Hematopoietic multipotent progenitor cell treated with erythropoietin and hydrocortisone succinate and interleukin-3 and kit ligand, for 6 days (in vitro differentiated cells): ENCODE data around the gene LDLRAD3.

Source experiments
- DNase-seq: peaks from one replicate; pipeline ENCODE4 v3.0.0-alpha.2; 2015

The LDLRAD3 gene

DNA sequence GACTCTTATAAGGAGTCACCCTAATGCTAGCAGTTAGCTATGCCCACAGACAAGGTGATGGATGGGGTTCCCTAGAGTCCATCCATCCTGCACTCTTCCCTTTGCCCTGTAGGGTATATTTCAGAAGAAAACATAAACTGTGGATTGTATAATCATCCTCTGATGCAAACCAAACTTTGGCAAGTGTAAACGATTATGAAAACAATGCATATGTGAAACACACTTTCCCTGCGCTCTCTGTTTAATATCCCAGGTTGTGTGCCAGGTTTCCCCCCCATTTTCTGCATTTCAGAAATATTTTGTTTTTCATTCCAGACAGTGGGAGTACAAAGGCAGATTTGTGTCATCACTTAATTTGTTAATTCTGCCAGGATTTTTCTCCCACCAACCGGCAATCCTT, 110.0 kb downstream of the LDLRAD3 start:
- DNase-seq, result no peak

DNA sequence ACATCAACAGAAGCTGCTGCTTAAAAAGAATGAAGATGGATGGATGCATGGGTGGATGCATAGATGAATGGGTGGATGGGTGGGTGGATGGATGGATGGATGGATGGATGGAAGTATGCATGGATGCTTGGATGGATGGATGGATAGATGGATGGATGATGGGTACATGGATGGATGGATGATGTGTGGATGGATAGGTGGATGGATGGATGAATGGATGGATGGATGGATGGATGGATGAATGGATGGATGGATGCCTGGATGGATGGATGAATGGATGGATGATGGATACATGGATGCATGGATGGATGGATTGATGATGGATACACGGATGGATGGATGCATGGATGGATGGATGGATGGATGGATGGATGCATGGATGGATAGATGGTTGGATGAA, 110.8 kb downstream of the LDLRAD3 start:
- no peak for DNase-seq

DNA sequence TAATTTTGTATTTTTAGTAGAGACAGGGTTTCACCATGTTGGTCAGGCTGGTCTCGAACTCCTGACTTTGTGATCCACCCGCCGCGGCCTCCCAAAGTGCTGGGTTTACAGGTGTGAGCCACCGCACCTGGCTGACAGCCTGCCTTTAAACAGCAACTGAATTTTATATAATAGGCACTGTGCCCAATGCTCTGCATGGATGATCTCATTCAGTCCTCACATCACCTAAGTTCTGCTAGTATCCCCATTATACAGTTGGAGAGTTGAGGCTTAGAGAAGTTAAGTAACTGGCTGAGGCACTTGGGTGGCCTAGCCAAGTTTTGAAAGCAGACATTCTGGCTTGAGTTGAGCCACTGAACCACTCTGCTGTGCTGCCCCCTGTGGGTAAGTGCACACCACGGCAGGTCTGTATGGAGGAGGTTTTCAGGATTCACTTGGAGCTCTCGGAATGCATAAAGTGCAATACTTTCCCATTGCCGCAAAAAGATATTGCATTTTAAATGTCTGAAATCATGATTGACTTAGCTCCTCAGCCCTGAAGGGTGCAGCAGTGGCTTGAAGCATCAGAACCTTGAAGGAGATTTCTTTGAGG, 112.4 kb downstream of the LDLRAD3 start:
- DNase-seq, result peak; percentile 61

DNA sequence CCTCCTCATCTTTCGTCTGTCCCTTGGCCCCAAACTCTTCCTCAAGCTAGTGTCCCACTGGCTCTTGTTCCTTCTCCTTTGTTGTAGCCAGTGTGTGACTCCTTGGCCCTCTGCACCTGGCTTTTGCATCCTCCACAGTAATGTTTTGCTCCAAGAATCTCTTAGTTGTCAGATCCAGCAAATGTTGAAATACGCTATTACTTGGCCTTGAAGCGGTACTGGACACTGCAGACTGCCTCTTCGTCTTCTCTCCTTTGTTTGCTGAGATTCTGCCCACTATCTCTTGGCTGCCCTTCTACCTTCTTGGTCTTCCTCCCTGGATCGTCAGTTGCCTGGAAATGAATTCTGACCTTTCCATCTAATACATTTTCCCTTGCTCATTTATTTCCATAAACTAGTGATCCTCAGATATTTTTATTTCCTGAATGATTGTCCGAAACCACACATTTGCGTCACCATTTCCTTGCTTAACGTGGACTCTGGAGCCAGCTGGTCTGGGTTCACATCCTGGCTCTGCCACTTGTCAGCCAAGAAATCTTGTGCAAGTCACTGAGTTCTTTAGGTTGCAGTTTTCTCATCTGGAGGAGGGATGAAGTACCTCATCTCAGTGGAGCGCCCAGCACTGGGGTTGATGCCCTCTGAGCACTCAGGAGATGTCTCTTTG, 113.6 kb downstream of the LDLRAD3 start:
- DNase-seq, result no peak

DNA sequence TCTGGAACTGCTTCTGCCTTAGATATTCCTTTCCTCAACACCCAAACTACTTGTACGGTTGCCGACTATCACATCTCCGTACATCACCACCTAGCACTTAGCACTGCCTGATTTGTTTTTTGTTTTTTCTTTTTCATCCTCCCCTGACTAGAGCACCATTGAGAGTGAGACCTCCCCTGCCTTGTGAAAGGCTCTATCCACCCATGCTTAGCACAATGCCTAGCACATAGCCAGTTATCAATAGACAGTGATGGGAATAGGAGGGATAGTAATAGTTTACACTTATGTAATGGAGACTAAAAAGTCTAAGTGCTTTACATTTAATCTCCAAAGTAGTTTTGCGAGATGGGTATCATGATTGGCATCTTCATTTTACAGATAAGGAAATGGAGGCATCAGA, 115.8 kb downstream of the LDLRAD3 start:
- no peak for DNase-seq

DNA sequence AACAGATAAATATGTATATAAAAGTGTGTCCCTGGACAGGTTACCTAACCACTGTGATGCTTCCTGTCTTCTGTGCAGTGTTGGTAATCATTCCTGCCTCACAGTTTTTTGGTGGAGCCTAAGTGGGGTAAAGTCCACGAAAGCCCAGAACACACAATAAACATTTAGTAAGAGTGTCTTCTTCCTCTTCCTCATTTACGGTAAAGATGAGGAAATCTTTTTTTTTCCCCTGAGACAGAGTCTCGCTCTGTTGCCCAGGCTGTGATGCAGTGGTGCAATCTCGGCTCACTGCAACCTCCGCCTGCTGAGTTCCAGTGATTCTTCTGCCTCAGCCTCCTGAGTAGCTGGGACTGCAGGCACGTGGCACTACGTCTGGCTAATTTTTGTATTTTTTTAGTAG, 117.1 kb downstream of the LDLRAD3 start:
- no peak for DNase-seq

DNA sequence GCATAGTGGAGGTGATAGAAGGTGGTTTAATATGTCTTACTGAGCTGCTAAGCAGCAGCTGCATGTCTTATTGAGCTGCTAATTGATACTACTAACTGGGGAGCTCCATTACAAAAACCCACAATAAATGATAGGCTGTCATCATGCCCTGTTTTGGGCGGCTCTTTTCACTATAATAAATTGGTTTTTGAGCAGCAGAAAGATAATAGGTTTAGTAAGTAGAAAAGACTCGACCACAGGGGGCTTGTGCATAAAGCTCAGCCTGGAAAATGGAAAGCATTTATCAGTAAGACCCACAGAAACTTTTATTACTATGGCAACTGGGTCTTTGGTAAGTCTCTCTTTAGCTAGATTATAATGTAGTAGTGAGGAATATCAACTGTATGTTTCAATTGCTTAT, 117.6 kb downstream of the LDLRAD3 start:
- DNase-seq, result no peak

DNA sequence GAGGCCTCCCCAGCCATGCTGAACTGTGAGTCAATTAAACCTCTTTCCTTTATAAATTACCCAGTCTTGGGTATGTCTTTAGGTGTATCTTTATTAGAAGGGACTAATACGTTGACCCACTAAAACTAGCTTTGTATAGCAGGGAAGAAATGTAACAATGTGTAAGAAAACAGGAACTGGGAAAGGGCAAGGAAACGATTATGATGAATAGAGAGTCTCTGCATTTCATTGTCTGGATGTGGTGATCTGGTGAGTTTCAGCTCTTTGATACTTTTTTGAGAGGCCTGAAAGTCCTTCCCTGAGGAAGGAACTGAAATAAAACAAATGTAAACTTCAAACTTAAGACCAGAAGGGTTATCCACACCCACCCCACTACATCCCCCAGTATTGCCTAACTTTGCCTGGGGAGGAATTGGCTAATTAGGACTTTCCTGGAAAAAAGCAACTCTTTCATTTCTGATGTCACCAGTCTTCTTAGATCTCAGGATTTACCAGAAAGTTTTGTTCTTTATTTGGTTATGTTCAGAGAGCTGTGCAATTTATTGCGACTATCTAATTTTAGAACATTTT, 119.0 kb downstream of the LDLRAD3 start:
- DNase-seq, result no peak

DNA sequence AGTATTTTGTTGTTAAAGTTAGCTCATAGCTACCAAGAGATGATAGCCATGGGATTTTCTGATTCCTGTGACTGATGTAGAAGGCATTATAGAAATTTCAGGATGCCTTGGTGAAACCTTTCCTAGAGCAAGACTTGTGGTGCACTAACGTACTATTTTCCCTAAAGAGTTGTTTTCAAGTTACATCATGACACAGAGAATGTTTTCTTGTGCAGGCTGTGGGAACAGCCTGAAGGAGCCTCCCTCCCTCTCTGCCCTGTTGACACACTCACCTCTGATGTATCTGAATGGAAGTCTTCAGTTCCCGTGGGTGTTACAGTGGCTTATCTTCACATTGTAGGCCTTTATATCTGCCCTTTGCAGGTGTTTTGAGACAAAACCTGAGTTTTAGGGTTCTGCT, 121.6 kb downstream of the LDLRAD3 start:
- peak; percentile 33 for DNase-seq

DNA sequence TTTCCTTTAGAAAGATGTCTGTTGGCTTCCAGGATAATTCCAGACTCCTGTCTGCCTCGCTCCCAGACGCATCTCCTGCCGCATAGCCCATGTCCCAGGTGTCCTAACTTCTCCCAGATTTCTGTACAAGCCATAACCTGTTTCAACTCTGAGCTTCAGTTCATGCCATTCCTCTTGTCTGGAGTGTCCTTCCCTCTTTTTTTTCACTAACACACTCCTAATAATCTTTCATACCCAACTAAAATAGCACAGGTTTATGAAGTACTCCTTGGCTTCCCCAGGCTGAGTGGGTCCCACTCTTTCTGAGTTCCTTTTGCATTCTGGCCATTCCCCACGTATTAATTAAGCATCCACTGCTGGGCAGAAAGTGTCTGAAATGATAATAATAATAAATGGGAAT, 123.0 kb downstream of the LDLRAD3 start:
- DNase-seq, result no peak

DNA sequence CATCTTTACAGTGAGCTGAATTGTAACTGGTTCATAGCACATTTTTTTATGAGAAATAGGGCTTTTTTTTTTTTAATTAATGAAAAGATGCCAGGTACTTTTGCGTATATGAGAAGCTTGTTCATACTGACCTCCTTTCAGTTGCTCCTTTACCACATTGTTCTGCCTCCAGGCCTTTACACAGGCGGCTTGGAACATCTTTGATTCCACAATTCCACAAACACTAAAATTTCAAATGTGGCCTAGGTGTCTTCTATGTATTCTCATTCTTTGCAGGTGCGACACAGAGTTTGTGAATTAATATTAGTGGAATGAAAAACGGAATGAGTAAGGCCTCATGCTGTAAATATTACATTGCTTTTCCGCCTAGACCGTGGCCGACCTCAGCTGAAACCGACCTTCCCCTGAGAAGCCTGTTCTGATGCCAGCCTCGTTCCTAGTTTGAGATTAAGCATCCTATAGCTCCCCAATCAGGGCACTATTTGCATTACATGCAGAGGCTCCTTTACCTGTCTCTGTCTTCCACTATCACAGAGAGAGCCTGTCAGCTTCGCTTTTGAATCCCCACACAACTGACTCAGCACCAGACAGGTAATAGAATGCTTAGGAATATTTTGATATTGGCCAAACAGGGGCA, 125.8 kb downstream of the LDLRAD3 start:
- DNase-seq, result no peak

DNA sequence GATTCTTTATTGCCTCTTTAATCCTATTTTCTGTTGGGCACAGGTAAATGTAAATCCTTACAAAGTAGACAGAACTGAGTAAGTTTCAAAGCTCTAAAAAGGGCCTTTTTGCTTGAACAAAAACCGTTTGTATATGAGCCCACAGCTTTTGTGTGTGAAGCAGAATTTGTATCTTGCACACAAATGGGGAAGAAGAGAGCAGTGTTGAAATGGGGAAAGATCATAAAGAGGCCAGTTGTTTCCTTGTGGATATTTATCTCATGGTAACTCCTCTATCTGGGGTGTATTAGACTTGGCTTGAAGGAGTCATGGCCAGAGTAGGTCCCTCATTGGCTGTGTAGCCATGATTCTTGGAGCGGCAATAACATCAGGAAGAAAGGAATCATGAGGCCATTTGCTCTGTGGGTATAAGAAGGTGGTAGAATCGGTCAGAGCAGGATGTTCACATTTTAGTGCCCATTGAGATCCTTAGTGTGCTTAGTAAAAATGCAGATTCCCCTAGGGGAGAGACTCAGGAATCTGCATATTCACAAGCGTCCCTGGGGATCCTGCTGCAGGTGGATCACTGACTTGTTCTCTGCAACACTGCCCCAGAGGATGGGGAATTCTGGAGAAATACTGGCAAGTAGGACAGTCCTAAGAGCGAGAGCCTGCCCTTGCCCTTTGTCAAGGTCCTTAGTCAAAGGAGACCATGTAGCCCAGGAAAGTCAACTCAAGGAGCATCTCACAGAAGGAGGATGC, 126.5 kb downstream of the LDLRAD3 start:
- DNase-seq, result no peak

DNA sequence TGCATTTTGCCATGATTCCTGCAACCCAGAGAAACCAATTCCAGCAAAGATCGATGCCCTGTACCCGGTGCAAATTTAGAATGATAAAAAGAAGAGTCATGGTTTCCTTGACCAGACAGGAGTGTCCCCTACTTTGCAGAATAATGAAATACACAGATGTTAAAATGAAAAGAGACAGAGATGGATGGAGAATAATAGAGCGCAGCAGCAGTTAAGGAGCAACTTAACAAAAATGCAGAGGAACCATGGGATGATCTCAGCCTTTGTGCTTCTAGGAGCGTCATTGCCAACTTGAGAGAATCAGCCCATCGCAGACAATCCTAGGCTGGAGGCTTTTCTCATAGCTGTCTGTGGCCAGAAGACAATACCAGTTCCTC, 127.1 kb downstream of the LDLRAD3 start:
- DNase-seq, result no peak

DNA sequence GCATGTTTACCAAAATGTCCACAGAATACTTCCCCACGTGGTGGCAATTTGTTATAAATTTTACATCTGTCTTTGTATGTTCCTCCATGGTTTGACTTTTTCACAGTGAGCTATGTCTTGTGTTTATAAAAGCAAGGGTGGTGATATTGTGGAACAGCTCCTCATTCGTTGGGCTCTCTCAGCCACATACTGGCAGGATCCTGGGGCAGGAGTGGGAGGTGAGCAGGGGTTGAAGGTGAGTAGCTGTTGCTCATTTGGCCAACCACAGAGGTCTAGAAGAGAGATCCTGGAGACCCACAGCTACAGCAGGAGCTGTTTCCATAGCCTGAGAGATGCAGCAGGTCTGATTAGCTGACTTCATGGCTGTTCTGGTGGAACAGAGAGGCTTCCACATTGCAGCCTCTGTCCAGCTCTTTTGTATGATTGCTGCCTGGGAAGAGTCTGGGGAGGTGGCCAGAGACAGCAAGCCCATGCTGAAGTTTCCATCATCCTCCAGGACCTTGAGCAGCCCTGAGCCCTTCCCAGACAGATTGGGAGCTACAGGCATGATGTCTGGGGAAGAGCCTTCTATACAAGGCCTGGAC, 128.1 kb downstream of the LDLRAD3 start:
- DNase-seq, result no peak

DNA sequence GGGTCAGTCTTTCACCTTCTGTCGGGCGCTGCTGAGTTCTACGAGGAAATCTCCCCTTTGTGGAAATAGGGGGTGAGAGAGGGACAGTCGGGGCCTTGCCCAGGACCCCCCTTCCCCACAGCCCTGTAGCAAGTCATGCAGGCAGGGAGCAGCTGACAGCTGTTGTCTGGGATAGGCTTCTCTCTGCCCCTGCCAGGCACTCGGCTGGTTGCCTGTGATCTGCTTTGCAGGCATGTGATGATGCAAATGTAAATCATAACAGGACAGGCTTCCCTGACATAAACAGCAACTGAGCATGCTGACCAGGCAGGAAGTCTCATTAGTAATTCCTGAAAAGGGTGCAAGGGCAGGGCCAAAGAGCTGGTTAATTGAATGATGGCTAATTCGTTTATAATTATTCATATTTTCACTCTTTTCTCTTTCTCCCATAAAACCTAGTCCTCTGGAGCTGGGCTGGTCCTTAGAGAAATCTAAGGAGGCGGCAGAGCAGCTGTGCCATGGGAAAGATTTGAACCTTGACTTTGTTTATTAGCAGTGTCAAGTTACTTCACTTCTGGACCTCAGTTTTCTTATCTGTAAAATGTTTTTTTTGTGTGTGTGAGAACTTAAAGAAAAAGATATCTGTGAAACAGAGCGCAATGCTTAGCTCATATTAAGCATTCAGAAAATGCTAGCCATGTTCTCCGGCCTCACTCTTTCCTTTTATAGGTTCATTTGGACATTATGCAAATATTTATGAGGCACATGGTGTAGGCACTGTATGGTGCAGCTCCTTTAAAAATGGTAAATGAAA, 129.7 kb downstream of the LDLRAD3 start:
- peak; percentile 53 for DNase-seq

DNA sequence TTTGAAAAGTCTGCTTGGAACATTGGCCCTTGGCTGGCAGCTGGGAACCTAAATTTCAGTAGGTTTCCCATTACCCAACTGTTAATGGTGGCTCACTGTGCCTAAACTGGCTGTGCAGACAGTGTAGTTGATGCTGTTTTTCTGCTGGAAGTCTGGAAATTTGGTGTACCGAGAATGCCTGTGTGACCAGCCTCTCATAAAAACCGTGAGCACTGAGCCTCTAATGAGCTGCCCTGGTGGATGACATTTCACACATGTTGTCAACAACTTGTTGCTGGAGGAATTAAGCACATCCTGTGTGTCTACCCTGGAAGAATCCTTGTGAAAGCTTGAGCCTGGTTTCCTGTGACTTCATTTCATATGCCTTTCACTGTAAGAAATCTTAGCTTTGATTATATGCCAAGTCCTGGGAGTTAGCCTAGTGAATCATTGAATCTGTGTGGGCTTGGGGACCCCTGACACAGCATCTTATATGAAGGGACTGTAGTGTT, 131.1 kb downstream of the LDLRAD3 start:
- no peak for DNase-seq

DNA sequence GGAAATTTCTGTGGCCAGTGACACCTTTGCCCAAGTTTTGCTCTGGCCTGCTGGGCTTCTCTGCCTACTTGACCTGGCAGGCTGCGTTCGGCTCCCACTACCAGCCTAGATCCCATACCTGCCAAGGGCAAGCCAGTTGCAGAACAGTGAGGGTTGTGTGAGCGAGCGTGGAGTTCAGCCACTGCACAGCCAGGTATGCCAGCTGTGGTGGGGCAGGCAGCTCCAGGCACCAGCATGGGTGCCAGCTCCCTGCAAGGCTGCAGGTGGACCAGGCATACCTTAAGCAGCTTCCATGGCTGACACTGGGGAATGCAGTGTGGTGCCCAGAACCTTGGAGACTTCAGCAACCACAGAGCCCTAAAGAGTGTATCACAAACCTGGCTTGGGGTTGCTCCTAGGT, 133.5 kb downstream of the LDLRAD3 start:
- DNase-seq, result no peak

DNA sequence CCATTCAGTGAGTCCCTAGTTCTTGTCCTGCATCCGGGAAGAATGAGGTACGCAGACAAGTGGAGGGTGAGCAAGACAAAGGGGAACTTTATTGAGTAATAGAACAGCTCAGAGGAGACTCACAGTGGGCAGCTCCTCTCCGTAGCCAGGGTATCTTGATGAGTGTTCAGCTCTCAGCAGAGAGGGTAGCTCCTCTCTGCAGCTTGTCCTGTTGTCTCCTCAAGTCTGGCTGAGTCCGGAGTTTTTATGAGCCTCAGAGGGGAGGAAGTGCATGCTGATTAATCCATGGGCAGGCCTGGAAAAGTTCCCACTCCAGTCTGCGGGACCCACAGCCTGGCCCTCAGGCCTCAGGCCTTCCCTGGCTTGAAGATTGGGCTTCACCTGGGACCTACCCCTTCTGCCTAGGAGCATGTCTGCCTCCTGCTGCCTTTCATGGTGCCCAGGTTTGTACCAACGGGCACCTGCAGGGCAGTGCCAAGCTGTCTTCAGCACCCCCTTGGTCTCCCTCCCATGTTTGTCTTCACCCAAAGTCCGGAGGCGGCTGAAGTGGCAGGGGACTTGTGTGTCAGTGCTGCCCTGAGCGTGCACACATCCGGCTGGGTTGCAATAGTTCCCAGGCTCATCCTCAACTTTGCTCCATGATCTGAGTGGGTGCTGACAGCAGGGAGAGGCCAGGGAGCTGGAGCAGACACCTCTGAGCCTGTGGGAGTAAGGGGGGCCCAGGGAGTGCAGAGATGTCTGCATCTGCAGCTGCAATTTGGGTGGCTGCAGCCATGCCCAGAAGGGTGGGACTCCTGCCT, 134.2 kb downstream of the LDLRAD3 start:
- DNase-seq, result no peak

DNA sequence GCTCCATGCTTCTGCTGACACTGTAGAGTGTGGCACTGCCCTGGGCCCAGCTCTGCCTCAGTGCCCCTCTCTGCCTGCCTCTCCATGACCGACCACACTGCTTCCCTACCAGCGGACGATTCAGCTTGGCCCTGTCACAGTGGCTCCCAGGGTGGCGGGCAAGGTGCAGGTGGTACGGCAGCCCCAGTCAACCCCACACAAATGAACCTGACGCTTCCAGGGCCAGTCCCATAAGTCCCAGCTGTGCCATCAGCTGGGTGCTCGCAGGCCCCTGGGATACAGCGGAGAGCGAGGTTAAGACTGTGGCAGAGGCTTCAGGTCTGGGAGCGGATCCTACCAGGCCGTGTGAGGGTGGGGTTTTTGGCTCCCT, 134.8 kb downstream of the LDLRAD3 start:
- no peak for DNase-seq

DNA sequence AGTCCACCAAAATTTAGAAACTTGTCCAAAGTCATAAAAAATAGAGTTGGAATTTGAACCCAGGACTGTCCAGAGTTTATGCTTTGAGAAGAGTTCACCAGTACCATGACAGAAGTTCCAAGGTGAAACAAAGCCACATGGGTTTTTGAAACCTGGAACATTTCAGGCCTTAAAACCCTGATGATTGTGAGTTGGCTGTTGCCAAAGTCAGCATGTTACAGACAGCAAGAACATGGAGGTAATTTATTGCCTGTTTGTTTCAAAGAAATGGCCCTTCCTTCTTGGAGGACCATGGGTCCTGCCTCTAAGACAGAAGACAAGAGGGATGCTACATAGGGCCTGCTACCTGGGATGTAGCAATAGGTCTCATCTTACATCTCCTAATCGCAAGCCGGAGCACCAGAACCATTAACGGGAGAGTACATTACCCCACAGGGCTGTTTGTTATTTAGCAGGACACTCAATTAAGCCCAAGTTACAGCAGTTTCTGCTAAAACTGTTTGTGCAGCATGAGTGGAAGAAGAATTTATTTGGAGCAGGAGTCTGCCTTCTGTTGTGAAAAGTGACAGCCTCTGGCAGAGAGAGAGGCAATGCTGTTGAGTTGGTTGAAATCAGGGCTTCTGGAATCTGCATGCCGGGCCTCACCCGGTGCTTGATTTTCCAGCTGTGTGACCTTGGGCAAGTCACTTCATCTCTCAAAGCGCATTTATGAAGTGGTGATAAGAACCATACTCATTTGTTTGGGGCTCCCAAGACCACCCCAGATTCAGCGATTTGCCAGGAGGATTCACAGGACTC, 136.2 kb downstream of the LDLRAD3 start:
- no peak for DNase-seq
